Right lung (tissue), 10 donors: Measurements from ENCODE around the gene SCAF1. TPM values are rescaled to one million over a fixed set of nuclear protein-coding genes. Genes with fewer than 3 reads are reported as not detected.

Experiments used
- DNase-seq, 2 donors: peaks; one replicate each; pipeline ENCODE4 v3.0.0-alpha.2; 2013
- long read RNA-seq, 8 donors: transcript quantifications; one replicate each; lab custom pipeline, GENCODE V29; 2026
- polyA plus RNA-seq, 5 donors: library from polyadenylated mRNA; unstranded; fragments of 120-200 nt; gene quantifications; one replicate each; pipeline versions ENCODE4 v1.2.1 to v1.2.3, GENCODE V29; 2013; ENCODE audit warnings: inconsistent platforms in 1 of 5, low replicate concordance in 1 of 5; ENCODE audit not compliant: insufficient read length in 5 of 5, insufficient read depth in 1 of 5

Gene SCAF1, protein sequence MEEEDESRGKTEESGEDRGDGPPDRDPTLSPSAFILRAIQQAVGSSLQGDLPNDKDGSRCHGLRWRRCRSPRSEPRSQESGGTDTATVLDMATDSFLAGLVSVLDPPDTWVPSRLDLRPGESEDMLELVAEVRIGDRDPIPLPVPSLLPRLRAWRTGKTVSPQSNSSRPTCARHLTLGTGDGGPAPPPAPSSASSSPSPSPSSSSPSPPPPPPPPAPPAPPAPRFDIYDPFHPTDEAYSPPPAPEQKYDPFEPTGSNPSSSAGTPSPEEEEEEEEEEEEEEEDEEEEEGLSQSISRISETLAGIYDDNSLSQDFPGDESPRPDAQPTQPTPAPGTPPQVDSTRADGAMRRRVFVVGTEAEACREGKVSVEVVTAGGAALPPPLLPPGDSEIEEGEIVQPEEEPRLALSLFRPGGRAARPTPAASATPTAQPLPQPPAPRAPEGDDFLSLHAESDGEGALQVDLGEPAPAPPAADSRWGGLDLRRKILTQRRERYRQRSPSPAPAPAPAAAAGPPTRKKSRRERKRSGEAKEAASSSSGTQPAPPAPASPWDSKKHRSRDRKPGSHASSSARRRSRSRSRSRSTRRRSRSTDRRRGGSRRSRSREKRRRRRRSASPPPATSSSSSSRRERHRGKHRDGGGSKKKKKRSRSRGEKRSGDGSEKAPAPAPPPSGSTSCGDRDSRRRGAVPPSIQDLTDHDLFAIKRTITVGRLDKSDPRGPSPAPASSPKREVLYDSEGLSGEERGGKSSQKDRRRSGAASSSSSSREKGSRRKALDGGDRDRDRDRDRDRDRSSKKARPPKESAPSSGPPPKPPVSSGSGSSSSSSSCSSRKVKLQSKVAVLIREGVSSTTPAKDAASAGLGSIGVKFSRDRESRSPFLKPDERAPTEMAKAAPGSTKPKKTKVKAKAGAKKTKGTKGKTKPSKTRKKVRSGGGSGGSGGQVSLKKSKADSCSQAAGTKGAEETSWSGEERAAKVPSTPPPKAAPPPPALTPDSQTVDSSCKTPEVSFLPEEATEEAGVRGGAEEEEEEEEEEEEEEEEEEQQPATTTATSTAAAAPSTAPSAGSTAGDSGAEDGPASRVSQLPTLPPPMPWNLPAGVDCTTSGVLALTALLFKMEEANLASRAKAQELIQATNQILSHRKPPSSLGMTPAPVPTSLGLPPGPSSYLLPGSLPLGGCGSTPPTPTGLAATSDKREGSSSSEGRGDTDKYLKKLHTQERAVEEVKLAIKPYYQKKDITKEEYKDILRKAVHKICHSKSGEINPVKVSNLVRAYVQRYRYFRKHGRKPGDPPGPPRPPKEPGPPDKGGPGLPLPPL
- polyA plus RNA-seq, result 10 to 100 TPM; 18.4 to 45.0 (median 31.3) TPM
- long read RNA-seq, donor 1, partial matches to known transcripts, result 77 of 95 reads
- long read RNA-seq, donor 1, other reads (novel, unspliced or antisense), result 14 of 95 reads
- long read RNA-seq, donor 2, full-length matches to known transcripts, result 1 of 29 reads
- long read RNA-seq, donor 2, partial matches to known transcripts, result 28 of 29 reads
- long read RNA-seq, donor 2, other reads (novel, unspliced or antisense), result 0 of 29 reads
- long read RNA-seq, donor 3, partial matches to known transcripts, result 44 of 50 reads
- long read RNA-seq, donor 3, other reads (novel, unspliced or antisense), result 6 of 50 reads
- long read RNA-seq, donor 4, partial matches to known transcripts, result 24 of 25 reads
- long read RNA-seq, donor 4, other reads (novel, unspliced or antisense), result 0 of 25 reads
- long read RNA-seq, donor 5, partial matches to known transcripts, result 45 of 45 reads
- long read RNA-seq, donor 5, other reads (novel, unspliced or antisense), result 0 of 45 reads
- long read RNA-seq, donor 6, full-length matches to known transcripts, result 2 of 84 reads
- long read RNA-seq, donor 6, partial matches to known transcripts, result 69 of 84 reads
- long read RNA-seq, donor 6, other reads (novel, unspliced or antisense), result 13 of 84 reads
- long read RNA-seq, donor 7, full-length matches to known transcripts, result 4 of 137 reads
- long read RNA-seq, donor 7, partial matches to known transcripts, result 127 of 137 reads
- long read RNA-seq, donor 7, other reads (novel, unspliced or antisense), result 6 of 137 reads
- long read RNA-seq, donor 8, partial matches to known transcripts, result 0 of 1 reads
- long read RNA-seq, donor 8, other reads (novel, unspliced or antisense), result 0 of 1 reads

DNA sequence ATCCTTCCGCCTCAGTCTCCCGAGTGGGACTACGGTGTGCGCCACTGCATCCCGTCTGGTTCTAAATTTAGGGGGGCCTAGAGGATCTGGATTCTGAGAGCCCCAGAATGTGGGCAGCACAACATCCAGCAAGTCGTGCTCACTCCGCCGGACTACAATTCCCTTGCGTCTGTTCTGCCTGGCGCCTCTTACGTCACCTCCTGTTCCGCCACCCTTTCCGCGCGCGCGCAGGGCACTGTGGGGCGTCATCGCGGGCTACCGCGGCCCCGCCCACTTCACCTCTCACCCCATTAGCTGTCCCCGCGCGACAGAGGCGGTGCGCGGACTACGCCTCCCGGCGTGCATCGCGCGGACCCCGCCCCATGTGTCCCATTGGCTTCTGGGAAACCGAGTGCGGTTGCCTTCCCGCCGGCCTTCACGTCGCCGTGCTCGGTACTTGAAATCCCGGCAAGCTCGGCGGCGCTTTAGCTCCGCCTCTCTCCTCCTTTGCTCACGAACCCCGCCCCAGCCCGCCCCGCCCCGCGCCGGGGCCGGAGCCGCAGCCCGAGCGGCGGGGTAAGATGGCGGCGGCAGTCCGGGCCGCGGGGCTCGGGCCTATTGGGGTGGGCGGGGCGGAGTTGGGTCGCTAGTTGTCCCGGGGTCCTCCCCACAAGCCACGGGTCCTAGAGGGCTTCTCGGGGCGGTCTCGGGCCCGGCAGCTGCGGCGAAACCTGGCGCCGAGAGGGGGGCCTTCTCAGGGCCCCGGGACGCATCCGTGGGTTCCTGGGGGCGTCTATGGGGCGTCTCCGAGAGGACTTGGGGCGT is at the start of gene SCAF1:
Gene SCAF1 (plus strand): TSS at position 522 of the 804 bp plus-strand sequence. CDS start 2,818 bp downstream, outside the sequence.
- DNase-seq, result peak; percentile 99 to 100

DNA sequence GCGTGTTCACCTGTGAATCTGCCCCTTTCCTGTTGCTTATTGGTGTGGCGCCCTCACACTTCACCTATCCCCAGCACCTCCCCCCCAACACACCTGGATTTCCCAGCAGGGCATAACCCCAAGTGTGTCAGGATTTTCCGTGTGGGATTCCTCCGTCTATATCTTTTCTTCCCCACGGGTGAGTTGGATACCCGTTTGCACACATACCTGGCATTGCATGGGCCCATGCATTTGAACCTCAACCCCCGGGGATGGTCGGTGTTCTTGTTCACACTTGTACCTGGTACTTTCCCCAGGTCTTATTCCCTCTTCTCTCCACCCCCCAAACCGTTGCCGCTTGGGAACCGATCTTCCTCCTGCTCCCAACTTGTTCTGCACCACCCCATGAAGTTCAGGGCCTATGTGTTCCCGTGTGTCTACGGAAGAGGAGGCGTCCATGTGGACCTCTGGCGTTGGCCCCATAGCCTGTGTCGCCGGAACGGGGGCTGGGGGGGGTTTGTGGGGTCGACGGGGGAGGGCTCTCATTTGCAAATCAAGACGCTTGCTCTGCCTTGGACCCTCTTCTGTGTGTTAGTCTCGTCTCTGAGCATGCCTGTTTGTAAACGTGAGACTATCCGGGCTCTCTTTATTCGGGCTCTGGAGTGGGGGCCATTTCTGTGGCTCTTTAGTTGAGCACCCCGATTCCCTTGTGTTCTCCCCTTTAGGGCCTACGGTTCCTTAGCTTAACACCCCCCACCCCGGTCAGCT is 49.4 kb upstream of the SCAF1 start:
- no peak for DNase-seq

DNA sequence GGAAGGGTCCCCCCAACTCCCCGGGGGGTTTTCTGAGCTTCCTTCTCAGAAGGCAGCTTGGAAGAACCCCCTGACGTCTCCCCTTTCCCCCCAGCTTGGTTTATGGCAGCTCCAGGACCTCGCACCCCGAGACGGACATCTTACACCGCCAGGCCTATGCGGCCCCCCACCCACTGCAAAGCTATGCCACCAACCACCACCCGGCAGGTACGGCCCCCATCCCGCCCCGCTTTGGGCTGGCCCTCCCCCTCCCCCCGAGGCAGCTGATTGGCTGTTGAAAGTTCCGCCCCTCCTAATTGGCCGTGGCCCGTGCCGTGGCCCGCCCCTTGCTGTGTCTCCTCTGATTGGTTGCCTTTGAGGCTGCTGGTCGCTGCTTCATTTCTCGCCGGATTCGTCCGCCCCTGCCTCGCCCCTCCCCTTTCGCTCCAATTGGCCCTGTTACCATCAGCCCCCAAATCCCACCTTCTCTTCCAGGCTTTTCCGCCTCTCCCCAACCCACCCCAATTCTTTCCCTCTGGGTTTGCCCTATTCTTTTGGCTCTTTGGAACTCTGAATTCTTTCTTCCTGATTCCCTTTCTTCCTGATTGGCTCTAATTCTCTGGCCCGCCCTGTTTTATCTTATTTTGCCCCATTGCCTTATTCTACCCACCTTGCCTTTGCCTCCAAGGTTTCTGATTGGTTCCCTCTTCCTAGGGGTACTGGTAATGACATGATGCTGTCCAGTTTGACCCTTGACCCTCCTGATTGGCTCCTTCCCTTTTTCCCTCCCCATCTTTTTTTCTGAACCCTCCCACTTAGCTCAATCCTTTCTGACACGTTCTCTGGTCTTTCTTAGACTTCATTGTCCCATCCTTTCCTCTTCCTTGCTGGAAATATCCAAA is 48.5 kb upstream of the SCAF1 start:
- DNase-seq, result peak; percentile 85 to 87

DNA sequence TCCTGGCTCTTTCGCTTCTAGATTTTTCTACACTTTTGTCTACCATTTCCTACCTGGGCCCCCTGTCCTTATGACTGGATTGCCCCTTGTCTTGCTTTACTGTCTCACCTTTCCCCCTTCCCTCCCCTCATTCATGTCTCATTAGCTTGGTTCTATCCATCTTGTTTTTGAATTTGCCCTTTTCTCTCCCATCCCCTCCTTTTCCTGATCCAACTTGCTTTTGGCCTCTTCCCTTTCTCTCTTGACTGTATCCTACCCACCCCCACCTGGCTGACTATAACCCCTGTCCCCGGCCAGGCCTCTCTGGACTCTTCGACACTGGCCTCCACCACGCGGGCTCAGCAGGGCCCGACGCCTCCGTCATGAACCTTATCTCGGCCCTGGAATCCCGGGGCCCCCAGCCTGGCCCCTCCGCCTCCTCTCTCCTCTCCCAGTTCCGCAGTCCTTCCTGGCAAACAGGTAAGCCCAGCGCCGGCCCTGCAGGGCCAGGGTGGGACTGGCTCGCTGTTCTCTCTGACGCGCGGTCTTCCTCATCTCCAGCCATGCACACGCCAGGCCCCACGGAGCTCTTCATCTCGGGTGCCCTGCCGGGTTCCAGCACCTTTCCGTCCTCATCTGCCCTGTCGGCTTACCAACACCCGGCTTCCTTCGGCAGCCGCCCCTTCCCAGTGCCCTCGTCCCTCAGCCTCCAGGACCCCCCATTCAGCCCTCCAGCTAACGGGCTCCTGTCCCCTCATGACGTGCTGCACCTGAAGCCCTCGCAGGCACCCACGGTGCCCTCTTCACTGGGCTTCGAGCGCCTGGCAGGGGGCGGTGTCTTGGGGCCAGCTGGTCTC is 47.6 kb upstream of the SCAF1 start:
- DNase-seq, result no peak

DNA sequence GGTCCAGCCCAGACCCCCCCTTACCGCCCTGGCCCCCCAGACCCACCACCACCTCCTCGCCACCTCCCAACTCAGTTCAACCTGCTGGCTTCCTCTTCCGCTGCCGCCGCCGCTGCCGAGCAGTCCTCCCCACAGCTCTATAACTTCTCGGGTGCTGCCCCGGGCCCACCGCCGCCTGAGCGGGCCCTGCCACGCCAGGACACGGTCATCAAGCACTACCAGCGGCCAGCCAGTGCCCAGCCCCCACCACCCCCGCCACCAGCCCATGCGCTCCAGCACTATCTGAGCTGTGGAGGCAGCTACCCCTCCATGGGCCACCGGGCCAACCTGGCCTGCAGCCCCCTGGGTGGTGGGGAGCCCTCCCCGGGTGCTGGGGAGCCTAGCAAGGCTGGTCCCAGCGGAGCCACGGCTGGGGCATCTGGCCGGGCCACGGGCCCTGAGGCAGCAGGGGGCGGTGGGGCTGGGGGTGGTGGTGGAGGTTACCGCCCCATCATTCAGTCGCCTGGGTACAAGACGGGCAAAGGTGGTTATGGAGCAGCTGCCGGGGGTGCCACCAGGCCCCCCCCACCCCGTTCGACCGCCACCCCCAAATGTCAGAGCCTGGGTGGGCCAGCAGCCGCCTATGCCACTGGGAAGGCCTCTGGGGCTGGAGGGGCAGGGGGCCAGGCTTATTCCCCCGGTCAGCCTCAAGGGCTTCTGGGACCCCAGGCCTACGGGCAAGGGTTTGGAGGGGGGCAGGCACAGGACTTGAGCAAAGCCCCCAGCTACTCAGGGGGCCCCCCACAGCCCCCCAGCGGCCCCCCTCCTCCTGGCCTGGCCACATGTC is 46.8 kb upstream of the SCAF1 start:
- no peak for DNase-seq

DNA sequence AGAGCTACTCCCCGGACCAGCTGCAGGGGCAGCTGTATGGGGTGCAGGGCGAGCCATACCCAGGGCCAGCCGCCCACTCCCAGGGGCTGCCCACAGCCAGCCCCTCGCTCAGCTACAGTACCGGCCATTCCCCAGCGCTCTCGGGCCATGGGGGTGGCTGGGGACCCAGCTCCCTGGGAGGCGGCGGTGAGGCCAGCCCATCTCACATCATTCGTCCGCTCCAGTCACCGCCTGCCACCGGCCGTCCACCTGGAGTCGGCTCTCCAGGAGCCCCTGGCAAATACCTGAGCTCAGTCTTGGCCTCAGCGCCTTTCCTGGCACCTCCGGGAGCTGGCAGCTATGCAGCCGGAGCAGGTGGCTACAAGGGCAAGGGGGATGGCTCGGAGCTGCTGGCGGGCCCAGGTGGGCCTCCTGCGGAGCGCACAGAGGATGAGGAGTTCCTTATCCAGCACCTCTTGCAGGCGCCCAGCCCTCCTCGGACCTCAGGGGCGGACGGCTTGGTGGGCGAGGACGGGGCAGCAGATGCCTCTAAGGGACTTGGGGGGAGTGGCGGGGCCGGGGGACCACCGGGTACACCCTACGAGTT is 46.1 kb upstream of the SCAF1 start:
- no peak for DNase-seq

DNA sequence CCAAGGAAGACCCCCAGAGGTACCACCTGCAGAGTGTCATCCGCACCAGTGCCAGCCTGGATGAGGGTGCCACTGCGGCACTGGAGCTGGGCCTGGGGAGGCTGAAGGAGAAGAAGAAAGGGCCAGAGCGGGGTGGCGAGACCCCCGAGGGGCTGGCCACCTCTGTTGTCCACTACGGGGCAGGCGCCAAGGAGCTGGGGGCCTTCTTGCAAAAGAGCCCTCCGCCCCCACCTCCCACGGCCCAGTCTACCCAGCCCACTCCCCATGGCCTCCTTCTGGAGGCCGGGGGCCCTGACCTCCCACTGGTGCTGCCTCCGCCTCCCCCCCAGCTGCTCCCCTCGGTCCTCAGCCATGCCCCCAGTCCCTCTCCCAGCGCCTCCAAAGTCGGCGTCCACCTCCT is 45.6 kb upstream of the SCAF1 start:
- no peak for DNase-seq

DNA sequence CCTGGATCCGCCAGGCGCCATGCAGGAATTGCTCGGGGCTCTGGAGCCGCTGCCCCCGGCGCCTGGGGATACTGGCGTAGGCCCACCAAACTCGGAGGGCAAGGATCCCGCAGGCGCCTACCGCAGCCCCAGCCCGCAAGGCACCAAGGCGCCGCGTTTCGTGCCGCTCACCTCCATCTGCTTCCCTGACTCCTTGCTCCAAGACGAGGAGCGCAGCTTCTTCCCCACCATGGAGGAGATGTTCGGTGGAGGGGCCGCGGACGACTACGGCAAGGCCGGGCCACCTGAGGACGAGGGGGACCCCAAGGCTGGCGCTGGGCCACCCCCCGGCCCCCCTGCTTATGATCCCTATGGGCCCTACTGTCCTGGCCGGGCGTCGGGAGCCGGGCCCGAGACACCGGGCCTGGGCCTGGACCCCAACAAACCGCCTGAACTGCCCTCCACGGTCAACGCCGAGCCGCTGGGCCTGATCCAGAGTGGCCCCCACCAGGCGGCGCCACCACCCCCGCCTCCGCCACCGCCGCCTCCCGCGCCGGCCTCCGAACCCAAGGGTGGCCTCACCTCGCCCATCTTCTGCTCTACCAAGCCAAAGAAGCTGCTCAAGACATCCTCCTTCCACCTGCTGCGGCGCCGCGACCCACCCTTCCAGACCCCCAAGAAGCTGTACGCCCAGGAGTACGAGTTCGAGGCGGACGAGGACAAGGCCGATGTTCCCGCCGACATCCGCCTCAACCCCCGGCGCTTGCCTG is 44.9 kb upstream of the SCAF1 start:
- no peak for DNase-seq

DNA sequence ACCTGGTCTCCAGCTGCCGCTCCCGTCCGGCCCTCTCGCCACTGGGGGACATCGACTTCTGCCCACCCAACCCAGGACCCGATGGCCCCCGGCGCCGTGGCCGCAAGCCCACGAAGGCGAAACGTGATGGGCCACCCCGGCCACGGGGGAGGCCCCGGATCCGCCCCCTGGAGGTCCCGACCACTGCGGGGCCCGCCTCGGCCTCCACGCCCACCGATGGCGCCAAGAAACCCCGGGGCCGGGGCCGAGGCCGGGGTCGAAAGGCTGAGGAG is 44.4 kb upstream of the SCAF1 start:
- no peak for DNase-seq

DNA sequence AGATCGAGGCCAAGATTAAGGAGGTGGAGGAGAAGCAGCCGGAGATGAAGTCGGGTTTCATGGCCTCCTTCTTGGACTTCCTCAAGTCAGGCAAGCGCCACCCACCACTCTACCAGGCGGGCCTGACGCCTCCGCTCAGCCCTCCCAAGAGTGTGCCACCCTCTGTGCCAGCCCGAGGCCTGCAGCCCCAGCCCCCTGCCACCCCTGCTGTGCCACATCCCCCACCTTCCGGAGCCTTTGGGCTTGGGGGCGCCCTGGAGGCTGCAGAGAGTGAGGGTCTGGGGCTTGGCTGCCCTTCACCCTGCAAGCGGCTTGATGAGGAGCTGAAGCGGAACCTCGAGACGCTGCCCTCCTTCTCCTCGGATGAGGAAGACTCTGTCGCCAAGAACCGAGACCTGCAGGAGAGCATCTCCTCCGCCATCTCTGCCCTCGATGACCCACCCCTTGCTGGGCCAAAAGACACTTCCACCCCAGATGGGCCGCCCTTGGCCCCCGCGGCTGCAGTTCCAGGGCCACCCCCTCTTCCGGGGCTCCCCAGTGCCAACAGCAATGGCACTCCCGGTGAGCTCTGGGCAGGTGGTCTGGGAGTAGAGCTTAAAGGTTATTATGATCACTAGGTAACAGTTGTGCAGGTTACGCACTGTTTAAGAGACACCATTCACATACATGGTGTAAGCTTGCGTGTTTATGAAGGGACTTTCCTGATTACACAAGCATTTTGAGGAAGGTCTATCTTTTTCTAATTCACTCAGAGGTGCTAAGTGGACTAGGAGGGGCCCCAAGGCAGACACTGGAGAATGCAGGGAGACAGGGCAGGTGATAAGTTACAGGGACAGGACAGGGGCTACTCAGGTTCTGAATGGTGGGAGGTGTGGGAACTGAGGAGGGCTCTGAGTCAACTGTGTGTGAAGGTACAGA is 42.4 kb upstream of the SCAF1 start:
- DNase-seq, result no peak

DNA sequence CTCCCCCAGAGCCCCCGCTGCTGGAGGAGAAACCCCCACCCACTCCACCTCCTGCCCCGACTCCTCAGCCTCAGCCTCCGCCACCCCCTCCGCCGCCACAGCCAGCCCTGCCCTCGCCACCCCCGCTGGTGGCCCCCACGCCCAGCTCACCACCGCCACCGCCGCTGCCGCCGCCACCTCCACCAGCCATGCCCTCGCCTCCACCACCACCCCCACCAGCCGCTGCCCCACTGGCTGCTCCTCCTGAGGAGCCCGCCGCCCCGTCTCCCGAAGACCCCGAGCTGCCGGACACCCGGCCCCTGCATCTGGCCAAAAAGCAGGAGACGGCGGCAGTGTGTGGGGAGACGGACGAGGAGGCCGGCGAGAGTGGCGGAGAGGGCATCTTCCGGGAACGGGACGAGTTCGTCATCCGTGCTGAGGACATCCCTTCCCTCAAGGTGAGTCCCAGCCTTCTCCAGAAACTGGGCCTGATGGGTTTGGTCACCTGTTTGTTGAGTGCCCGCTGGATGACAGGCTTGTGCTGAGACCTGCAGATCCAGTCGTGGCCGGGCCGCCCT is 40.4 kb upstream of the SCAF1 start:
- DNase-seq, result no peak

DNA sequence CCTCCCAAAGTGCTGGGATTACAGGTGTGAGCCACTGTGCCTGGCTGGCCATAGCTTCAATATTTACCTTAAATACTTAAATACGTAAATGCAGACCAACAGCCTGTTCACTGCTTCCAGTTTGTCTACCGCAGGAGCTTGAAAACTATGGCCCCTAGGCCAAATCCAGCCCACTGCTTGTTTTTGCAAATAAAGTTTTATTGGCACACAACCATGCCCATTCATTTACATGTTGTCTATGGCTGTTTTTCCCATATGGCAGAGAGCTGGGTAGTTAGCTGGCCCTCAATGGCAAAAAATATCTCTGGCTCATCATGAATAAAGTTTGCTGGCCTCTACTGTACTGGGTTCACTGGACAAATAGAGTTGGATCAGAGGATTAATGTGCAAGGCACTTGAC is 39.2 kb upstream of the SCAF1 start:
- no peak for DNase-seq

DNA sequence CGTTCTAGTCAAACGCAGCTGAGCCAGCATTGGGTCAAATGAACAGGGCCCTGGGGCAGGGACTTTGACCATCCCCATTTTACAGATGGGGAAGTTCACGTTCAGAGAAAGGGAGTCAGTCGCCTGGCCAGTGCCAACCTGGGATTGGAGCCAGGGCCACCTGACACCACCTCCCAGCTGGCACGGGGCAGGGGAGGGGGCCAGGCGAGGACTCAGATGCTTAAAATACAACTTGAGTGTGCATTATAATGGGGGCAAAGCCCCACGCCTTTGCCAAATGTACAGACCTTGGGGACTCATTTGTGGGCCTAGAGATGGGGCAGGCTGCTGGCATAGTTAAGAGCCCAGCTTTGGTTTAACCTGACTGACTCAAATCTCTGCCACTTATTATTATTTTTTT is 36.4 kb upstream of the SCAF1 start:
- no peak for DNase-seq
